Uterus (tissue), 2 donors: ENCODE results near the gene OSBPL1A.

Experiments
- POLR2A ChIP-seq, 2 donors: fragments of 450-650 bp; IDR thresholded peaks; one replicate each; pipeline ENCODE4 v1.6.1; 2016; ENCODE audit warnings: antibody characterized with exemption in 2 of 2, mild to moderate bottlenecking in 1 of 2, moderate library complexity in 1 of 2
- TF ChIP-seq, protein P1 (sequence below), 4 experiments: fragments of 200-600 bp in 2 of 4; fragments of 450-650 bp in 2 of 4; sonication (generic) in 2 of 4; IDR thresholded peaks; one replicate each; pipeline ENCODE4 v1.5.1; 2016 to 2019; ENCODE audit warnings: antibody characterized with exemption in 4 of 4, mild to moderate bottlenecking in 2 of 4, moderate library complexity in 1 of 4

GRCh38 chr18:24421831-24422230 is 24.2 kb upstream of the OSBPL1A start:
- TF ChIP-seq, protein P1, sequence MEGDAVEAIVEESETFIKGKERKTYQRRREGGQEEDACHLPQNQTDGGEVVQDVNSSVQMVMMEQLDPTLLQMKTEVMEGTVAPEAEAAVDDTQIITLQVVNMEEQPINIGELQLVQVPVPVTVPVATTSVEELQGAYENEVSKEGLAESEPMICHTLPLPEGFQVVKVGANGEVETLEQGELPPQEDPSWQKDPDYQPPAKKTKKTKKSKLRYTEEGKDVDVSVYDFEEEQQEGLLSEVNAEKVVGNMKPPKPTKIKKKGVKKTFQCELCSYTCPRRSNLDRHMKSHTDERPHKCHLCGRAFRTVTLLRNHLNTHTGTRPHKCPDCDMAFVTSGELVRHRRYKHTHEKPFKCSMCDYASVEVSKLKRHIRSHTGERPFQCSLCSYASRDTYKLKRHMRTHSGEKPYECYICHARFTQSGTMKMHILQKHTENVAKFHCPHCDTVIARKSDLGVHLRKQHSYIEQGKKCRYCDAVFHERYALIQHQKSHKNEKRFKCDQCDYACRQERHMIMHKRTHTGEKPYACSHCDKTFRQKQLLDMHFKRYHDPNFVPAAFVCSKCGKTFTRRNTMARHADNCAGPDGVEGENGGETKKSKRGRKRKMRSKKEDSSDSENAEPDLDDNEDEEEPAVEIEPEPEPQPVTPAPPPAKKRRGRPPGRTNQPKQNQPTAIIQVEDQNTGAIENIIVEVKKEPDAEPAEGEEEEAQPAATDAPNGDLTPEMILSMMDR (IDR thresholded peaks at IDR 0.05), result no peak
- no peak for TF ChIP-seq POLR2A (IDR thresholded peaks at IDR 0.05)
